H54 (cell line): ENCODE data around the gene PRDM16.

Experiments
- DNase-seq: peaks from one replicate; pipeline ENCODE4 v3.0.0; 2011; ENCODE audit warnings: low spot score, mixed read lengths; ENCODE audit not compliant: insufficient read length
- FAIRE-seq: peaks from 3 replicates; lab custom pipeline; 2011; peaks lifted over from hg19 to GRCh38; lab: Jason Lieb, UNC
- POLR2A ChIP-seq: IDR thresholded peaks from 2 replicates; pipeline ENCODE4 v1.6.1; 2011; ENCODE audit warnings: low read depth, mild to moderate bottlenecking, low read length

PRDM16 gene

GRCh38 chr1:3266870-3267549 lies 198.0 kb downstream of the PRDM16 start:
- FAIRE-seq (no peak), DNase-seq (no peak)
- TF ChIP-seq POLR2A = no peak

DNA sequence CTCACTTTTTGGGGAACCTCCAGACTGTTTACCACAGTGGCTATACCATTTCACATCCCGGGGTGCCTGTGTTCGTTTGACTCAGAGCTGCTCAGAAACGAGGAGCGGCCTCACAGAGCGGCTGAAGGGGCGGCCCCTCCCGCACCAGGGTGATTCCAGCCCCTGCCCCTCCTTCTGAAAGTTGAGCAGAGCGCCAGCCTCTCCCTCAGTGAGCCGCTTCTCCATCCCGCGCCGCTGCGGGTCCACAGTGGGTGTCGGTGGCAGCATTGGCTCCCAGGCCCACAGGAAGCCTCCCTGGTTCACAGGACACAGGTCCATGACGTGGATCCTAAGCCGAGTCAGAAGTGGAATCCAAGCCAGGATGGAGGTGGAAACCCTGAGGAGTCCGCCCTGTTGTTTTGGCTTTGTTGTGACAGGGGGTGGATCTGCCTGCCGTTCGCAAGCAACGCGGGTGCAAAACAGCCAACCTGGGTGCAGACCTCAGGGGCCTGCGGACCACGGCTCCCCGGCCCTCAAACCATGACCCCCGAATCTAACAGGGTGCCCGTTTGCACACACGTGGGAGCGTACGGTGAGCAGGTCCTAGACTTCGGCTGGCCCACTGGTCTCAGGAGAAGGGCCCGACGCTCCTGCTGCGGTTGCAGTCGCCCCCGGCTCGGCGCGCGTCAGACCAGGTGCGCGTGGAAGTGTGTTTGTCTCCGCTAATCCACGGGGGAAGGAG lies 198.7 kb downstream of the PRDM16 start:
- FAIRE-seq (no peak), DNase-seq (no peak)
- TF ChIP-seq POLR2A = no peak

GRCh38 chr1:3268281-3268680 lies 199.3 kb downstream of the PRDM16 start:
- no peak for TF ChIP-seq POLR2A
- FAIRE-seq = no peak

DNA sequence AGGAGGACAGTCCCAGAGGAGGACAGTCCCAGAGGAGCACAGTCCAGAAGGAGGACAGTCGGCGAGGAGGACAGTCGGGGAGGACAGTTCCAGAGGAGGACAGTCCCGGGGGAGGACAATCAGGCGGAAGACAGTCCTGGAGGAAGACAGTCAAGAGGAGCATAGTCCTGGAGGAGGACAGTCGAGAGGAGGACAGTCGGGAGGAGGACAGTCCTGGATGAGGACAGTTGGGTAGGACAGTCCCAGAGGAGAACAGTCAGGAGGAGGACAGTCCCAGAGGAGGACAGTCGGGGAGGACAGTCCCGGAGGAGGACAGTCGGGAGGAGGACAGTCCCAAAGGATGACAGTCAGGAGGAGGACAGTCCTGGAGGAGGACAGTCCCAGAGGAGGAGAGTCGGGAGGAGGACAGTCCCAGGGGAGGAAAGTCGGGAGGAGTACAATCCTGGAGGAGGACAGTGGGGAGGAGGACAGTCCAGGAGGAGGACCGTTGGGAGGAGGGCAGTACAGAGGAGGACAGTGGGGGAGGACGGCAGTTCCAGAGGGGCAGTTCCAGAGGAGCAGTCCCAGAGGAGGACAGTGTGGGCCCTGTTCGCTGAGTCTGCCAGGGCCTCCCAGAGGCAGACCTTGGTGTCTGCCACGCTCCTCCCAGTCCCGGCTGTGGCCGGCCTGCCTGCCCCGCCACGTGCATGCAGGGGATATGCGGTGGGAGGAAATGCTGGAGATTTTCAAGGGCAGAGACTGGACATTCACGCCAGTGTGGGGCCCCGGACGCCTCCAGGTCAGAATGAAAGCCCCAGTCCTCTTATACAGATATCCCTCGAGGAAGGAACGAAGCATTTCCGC lies 201.6 kb downstream of the PRDM16 start:
- DNase-seq (no peak), FAIRE-seq (no peak)
- no peak for TF ChIP-seq POLR2A

More at GRCh38 chr1:3268281-3268680, 199.3 kb downstream of the PRDM16 start:
- DNase-seq = no peak

- FAIRE-seq (no peak), DNase-seq (no peak)
Observed at GRCh38 chr1:3271866-3272265, 202.9 kb downstream of the PRDM16 start.

GRCh38 chr1:3272321-3273045 lies 203.5 kb downstream of the PRDM16 start:
- TF ChIP-seq POLR2A = no peak
- FAIRE-seq = no peak
- no peak for DNase-seq

More at GRCh38 chr1:3271866-3272265, 202.9 kb downstream of the PRDM16 start:
- TF ChIP-seq POLR2A = no peak

DNA sequence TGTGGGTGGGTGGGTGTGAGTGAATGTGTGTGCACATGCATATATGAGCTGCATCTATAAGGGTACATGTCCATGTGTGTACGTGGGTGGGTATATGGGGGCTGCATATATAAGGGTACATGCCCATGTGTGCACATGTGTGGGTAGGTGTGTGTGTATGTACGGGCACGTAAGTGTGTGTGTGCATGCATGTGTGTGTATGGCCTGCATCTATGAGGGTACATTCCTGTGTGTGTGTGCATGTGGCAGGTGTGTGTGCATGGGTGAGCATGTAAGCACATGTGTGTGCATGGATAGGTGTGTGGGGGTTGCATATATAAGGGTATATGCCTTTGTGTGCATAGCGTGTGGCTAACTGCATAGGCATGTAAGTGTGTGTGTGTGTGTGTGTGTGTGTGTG lies 204.4 kb downstream of the PRDM16 start:
- TF ChIP-seq POLR2A = no peak
- FAIRE-seq = no peak
- DNase-seq = no peak

DNA sequence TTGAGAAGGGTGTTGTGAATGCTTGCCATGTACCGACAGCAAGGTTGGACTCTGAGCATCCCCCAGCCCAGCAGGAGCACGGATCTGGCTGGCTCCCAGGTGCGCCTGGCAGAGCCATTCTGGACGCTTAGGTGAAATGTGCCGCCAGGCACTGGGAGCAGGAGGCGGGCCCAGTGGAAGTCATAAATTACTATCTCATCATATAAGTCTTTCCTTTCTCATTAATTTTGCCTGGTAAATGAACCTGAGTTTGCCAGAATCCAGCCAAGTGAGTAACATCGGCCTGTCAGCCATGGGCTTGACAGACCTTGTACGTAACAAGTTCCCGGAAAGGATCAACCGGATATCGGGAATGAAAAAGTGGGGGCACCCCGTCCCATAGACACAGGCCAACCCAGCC lies 206.0 kb downstream of the PRDM16 start:
- TF ChIP-seq POLR2A = no peak
- no peak for FAIRE-seq
- DNase-seq = no peak

DNA sequence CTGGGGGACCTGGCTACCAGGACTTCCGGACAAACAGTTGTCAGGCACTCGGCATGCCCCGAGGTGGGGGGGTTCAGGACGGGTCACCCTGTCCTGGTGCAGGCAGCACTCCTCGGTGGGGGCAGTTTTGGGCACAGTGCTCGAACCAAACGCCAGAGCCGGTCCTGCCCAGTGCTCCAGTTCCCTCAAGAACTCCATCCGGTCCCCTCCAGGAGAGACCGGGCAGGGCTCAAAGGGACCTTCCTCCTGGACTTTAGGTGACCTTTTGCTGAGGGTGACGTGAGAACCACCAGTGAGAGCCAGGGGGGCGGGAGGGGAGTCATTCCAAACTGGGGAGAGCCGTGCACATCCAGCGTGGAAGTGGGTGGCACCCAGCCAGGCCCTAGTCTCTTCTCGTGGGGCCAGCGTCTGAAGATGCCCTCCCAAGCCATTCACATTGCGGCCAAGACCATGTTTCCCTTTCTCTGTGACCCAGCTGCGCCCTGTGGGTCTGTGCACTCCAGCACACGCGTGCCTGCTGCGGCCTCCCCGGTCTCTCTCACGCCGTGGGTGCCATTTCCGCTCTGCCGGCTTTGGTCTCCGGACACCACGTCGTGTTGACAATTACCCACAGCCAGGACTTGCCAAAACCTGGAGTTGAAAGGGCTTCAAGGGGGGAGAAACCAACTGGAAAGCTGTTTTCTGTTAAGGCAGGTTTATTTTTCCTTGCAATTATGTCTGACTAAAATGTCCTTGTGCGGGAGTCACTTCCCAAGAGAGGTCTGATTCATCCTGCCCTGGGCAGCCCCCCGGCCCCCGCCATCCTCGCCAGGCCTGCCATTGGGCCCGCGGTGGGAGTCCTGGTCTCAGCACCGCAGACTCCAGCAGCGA lies 206.7 kb downstream of the PRDM16 start:
- TF ChIP-seq POLR2A = no peak
- DNase-seq (no peak), FAIRE-seq (no peak)

- FAIRE-seq = no peak
- TF ChIP-seq POLR2A = no peak
- no peak for DNase-seq
Observed at GRCh38 chr1:3276341-3276800, 207.4 kb downstream of the PRDM16 start.

DNA sequence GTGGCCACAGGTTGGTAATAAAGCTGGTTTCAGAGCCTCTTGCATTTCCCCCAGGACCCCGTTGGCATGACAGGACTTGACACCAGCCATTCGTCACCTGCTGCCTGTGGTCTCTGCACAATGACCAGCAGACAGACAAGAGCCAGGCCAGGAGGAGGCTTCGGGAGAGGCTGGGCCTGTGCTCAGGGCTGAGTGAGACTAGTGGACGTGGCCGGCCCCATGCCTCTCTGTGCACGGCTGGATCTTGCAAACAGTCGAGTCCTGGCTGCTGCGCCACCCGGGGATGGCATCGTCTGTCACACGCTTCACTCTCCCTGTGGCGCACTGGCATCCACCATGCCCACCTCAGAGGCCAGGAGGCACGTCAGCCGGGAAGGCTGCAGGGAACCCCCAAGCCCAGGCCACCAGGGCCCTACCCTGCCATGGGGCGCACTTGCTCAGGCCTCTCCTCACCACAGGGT lies 208.0 kb downstream of the PRDM16 start:
- no peak for TF ChIP-seq POLR2A
- DNase-seq = no peak
- FAIRE-seq = no peak

DNA sequence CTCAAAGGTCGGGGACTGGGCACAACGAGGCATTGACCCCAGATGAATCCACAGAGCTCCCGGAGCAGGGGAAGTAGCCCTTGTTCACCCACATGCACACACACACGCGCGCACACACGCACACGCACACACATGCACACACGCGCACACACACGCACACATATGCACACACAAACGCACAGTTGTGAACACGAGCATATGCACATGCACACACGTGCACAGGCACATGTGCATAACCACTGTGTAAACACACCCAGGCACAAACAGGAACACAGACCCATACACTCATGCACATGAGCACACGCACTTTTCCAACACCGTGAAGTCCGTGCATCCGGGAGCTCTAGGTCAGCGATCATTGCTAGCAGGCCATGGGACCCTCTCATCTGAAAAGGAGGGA lies 208.6 kb downstream of the PRDM16 start:
- no peak for FAIRE-seq
- DNase-seq = no peak
- no peak for TF ChIP-seq POLR2A
